Thyroid gland (tissue), 4 donors: ENCODE measurements around the gene RASSF8. TPM values are rescaled to one million over a fixed set of nuclear protein-coding genes. Genes with fewer than 3 reads are reported as not detected.

Experiments used
- DNase-seq, 2 donors: peaks; one replicate each; pipeline ENCODE4 v3.0.0-alpha.2; 2019
- H3K27ac ChIP-seq, 3 donors: fragments of 200-600 bp; sonication (generic); 1 replicate in 2 of 3; 2 replicates in 1 of 3; pipeline ENCODE4 v1.5.1; 2016 to 2019; ENCODE audit warnings: mild to moderate bottlenecking in 1 of 3, moderate library complexity in 1 of 3
- H3K27me3 ChIP-seq: fragments of 200-600 bp; sonication (generic); one replicate; pipeline ENCODE4 v1.5.1; 2019
- H3K36me3 ChIP-seq, 2 donors: fragments of 200-600 bp; sonication (generic); one replicate each; pipeline ENCODE4 v1.5.1; 2016 to 2019
- H3K4me1 ChIP-seq, 2 donors: fragments of 200-600 bp; sonication (generic); one replicate each; pipeline ENCODE4 v1.5.1; 2017 to 2019
- H3K4me3 ChIP-seq, 3 donors: fragments of 200-600 bp; sonication (generic); replicated peaks in 1 of 3; 1 replicate in 2 of 3; 2 replicates in 1 of 3; pipeline ENCODE4 v1.5.1; 2016; ENCODE audit warnings: mild to moderate bottlenecking in 1 of 3
- H3K9me3 ChIP-seq: fragments of 200-600 bp; sonication (generic); one replicate; pipeline ENCODE4 v1.5.1; 2017
- POLR2A ChIP-seq, 2 donors: fragments of 450-650 bp; IDR thresholded peaks; one replicate each; pipeline ENCODE4 v1.6.1; 2017; ENCODE audit warnings: antibody characterized with exemption in 2 of 2, mild to moderate bottlenecking in 2 of 2, moderate library complexity in 1 of 2
- WGBS, 2 donors: methylation state at CpG; one replicate each; pipeline ENCODE4 v1.1.5; 2017; 5-methylcytosine and 5-hydroxymethylcytosine counted together
- intact Hi-C: fragments of 100-400 bp; cut with DNase I; formaldehyde crosslinking; loops from one replicate; pipeline ENCODE4 v1.15.1; 2023
- total RNA-seq, 4 donors: library from RNA; depleted of rRNA; stranded (reverse); fragments of >200 nt; gene quantifications; one replicate each; pipeline ENCODE4 v1.2.3, GENCODE V29; 2016
- TF ChIP-seq, protein P1 (sequence below), 6 experiments: fragments of 200-600 bp in 3 of 6; fragments of 450-650 bp in 3 of 6; sonication (generic) in 3 of 6; IDR thresholded peaks; one replicate each; pipeline ENCODE4 v1.5.1; 2016 to 2019; ENCODE audit warnings: antibody characterized with exemption in 6 of 6, mild to moderate bottlenecking in 2 of 6, inconsistent platforms in 1 of 6, moderate library complexity in 1 of 6

The RASSF8 gene
- total RNA-seq, 4 donors from 2014 or later = 20.1 to 69.1 (median 33.5) TPM

DNA sequence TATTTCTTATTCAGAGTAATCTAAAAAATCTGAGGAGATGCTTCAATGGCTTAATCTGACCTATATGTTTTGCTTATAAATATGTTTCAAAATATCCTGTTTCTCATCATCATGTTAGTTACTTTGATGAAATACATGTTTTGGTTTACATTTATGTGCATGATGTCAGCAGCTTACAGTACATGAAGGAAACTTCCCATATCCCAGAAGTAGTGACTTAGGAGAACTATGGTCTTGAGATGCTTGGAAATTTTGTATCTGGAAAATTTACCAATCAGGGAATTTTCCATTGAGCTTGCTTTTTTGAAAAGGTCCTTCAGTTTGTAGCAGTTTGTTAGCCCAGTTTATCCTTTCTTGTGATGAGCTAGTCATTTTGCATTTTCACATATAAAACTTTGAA lies 73.3 kb downstream of the RASSF8 start:
- H3K4me3 ChIP-seq = no peak overlapping the region
- no peaks in the 10 kb centered on the region for H3K9me3 ChIP-seq
- H3K27me3 ChIP-seq = no peaks in the 10 kb centered on the region
- intact Hi-C loops = no loop called here
- DNase-seq = no peak
- H3K36me3 ChIP-seq = no peaks in the 10 kb centered on the region
- TF ChIP-seq POLR2A (IDR thresholded peaks at IDR 0.05) = no peak
- TF ChIP-seq, protein P1, sequence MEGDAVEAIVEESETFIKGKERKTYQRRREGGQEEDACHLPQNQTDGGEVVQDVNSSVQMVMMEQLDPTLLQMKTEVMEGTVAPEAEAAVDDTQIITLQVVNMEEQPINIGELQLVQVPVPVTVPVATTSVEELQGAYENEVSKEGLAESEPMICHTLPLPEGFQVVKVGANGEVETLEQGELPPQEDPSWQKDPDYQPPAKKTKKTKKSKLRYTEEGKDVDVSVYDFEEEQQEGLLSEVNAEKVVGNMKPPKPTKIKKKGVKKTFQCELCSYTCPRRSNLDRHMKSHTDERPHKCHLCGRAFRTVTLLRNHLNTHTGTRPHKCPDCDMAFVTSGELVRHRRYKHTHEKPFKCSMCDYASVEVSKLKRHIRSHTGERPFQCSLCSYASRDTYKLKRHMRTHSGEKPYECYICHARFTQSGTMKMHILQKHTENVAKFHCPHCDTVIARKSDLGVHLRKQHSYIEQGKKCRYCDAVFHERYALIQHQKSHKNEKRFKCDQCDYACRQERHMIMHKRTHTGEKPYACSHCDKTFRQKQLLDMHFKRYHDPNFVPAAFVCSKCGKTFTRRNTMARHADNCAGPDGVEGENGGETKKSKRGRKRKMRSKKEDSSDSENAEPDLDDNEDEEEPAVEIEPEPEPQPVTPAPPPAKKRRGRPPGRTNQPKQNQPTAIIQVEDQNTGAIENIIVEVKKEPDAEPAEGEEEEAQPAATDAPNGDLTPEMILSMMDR (IDR thresholded peaks at IDR 0.05) = no peak
- H3K4me1 ChIP-seq = peaks cover 0 to 3% of the 10 kb centered on the region in 2 donors
- no peak overlapping the region for H3K27ac ChIP-seq

DNA sequence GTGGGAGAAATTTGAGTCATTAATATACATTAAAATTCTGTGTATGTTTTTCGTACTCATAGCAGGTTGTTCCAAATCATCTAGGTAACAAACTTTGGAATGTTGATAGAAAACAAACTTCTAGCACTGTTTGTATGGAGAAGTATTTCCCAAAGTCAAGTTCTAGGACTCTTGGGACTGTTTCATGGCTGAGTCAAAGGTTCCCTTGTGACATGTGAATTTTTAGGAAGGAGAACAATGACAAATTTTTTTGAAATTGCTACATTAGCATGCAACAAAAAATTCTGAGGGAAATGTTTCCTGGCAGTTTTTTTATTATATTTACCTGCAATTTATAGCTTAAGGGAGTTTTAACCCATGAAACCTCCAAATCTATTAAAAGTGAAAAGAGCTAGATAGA lies 73.8 kb downstream of the RASSF8 start:
- Histone ChIP-seq H3K4me3 (no peak overlapping the region), H3K27ac (no peak overlapping the region), H3K9me3 (no peaks in the 10 kb centered on the region), H3K36me3 (no peaks in the 10 kb centered on the region), H3K27me3 (no peaks in the 10 kb centered on the region), H3K4me1 (peaks cover 0 to 3% of the 10 kb centered on the region in 2 donors)
- 89 to 93% methylated on average over 1 of the region's 1 CpG for WGBS, 2 donors
- no peak for TF ChIP-seq POLR2A (IDR thresholded peaks at IDR 0.05)
- TF ChIP-seq, protein P1 (IDR thresholded peaks at IDR 0.05) = no peak
- no peak for DNase-seq
- intact Hi-C loops = no loop called here

DNA sequence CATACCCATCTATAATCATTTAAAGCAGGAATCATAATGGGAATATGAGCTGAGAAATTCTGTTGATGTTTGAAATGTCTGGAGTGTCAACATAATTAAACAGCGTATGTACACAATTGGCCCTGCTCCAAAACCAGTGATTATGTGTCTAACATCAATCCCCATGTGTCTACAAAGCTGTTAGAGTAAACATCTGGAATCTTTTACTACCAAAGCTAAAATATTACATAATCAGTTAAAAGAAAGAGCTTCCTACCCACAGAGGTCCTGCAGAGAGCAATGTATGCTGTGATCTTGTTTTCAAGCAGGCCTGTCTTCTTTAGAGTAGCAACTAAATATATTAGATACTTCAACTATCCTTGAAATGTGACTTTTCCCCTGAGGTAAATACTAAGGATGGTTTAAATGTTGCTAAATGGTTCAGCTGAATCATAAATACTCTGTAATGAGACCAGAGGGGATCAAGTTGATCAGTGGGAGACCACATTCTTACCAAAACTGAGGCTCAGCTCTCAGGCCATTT lies 74.3 kb downstream of the RASSF8 start:
- intact Hi-C loops = no loop called here
- H3K27ac ChIP-seq = no peak overlapping the region
- H3K36me3 ChIP-seq = no peaks in the 10 kb centered on the region
- no peaks in the 10 kb centered on the region for H3K9me3 ChIP-seq
- TF ChIP-seq POLR2A (IDR thresholded peaks at IDR 0.05) = no peak
- TF ChIP-seq, protein P1 (IDR thresholded peaks at IDR 0.05) = no peak
- no peak for DNase-seq
- no peaks in the 10 kb centered on the region for H3K27me3 ChIP-seq
- peaks cover 3 to 4% of the 10 kb centered on the region in 2 donors for H3K4me1 ChIP-seq
- H3K4me3 ChIP-seq = no peak overlapping the region
- 76 to 88% methylated on average over 1 of the region's 1 CpG for WGBS, 2 donors

DNA sequence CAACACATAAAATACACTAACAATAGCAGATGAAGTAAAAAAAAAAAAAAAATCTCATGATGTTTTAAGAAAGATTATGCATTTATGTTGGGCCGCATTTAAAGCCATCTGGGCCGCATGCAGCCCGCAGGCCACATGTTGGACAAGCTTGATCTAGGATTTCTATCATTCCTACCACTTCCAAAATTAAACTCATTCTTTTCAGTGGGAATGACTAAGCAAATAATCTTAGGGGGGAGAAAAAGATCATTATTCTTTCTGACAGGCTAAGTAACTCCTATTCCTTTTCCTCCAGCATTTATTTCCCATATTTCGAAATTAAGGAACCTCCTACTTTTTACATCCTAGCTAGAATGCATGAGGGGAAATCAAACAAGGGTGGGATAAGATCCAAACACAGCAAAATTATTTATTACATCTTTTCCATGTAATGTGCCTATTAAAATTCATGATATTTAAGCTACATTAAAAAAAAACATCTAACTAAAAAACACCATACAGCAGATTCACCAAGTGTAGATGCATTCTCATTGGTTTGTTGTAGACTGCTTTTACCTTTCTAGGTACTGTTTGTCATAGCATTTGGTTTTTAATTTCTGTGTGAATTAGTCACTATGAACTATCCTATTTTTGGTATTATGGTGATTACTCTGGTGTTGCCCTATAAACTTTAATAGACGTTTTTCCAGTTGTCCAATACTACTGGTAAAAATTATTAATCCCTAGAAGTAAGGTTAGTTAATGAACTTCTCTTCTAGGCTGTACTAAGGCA lies 76.1 kb downstream of the RASSF8 start:
- intact Hi-C loops = no loop called here
- Histone ChIP-seq H3K4me1 (peaks cover 8 to 15% of the 10 kb centered on the region in 2 donors), H3K27me3 (no peaks in the 10 kb centered on the region), H3K4me3 (no peak overlapping the region), H3K27ac (no peak overlapping the region), H3K9me3 (no peaks in the 10 kb centered on the region), H3K36me3 (no peaks in the 10 kb centered on the region)
- TF ChIP-seq, protein P1 (IDR thresholded peaks at IDR 0.05) = no peak
- TF ChIP-seq POLR2A (IDR thresholded peaks at IDR 0.05) = no peak
- WGBS, 2 donors = 92 to 94% methylated on average over 5 of the region's 5 CpGs
- no peak for DNase-seq

DNA sequence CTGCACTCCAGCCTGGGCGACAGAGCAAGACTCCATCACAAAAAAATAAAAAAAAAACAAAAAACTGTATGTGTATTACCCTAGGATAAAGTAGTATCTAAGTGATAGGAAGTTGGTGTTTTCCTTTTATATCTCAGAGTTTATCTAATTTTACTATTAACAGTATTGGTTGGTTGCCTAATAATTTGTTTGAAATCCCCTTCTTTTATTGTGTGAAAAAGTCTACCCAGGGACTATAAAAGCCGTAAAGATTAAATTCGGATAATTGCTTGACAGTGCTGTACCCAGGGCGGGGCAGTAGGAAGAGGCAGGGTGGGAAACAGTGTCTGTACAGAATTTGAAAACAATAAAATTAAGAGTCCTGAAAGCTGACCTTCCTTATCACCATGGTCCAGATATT lies 78.4 kb downstream of the RASSF8 start:
- H3K27me3 ChIP-seq = no peaks in the 10 kb centered on the region
- TF ChIP-seq, protein P1 (IDR thresholded peaks at IDR 0.05) = no peak
- no peak for TF ChIP-seq POLR2A (IDR thresholded peaks at IDR 0.05)
- H3K4me1 ChIP-seq = peaks cover 15 to 21% of the 10 kb centered on the region in 2 donors
- no peak overlapping the region for H3K27ac ChIP-seq
- WGBS, 2 donors = 90 to 92% methylated on average over 4 of the region's 4 CpGs
- no peak overlapping the region for H3K4me3 ChIP-seq
- no peak for DNase-seq
- H3K36me3 ChIP-seq = no peaks in the 10 kb centered on the region
- intact Hi-C loops = no loop called here
- no peaks in the 10 kb centered on the region for H3K9me3 ChIP-seq
